ENCODE measurements around the gene EXD3.

Gene EXD3

DNA sequence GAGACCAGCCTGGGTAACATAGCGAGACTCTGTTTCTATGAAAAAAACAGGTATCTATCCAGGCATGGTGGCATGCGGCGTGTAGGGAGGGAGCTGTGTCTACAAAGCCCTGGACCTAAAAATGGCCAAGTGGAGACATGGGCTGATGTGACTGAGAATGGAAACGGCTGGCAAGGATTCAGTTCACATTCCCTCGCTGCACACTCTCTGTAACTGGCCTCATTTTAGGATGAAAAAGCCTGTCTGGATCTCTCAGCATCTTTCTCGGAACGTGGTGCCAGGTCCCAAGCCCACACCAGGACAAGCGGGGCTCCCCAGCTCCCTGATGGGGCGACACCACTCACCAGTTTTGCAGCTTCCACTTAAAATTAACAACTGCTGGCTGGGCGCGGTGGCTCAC lies 13.4 kb downstream of the EXD3 start:
- no peak for DNase-seq

DNA sequence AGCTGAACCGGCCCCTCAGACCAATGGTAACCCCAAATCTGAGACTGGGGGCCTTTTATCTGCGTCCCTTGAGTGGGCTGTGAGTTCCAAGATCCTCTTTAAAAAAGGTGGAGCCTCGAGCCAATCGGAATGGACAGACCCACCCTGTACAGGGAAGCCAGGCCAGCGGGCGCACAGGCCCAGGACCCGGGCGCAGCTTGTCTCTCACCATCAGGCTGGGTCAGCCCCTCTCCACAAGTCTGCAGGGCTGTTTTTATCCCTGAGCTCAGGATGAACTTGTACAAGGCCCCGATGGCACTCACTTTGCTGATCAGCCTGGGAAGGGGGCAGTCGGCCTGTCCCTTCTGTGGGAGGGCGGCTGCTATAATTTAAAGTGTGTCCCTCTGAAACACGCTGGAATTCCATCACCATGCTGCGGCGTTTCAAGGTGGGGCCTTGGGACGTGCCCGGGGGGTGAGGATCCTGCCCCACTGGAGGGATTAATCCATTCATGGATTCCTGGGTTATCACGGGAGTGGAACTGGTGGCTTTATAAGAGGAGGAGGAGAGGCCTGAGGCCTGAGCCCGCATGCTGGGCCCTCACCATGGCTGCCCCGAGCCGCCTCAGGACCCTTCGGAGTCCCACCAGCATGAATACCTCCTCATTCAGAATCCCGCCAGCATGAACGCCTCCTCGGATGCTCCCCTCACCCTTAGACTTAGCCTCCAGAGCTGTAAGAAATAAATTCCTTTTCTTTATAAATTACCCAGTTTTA lies 14.1 kb downstream of the EXD3 start:
- no peak for DNase-seq

DNA sequence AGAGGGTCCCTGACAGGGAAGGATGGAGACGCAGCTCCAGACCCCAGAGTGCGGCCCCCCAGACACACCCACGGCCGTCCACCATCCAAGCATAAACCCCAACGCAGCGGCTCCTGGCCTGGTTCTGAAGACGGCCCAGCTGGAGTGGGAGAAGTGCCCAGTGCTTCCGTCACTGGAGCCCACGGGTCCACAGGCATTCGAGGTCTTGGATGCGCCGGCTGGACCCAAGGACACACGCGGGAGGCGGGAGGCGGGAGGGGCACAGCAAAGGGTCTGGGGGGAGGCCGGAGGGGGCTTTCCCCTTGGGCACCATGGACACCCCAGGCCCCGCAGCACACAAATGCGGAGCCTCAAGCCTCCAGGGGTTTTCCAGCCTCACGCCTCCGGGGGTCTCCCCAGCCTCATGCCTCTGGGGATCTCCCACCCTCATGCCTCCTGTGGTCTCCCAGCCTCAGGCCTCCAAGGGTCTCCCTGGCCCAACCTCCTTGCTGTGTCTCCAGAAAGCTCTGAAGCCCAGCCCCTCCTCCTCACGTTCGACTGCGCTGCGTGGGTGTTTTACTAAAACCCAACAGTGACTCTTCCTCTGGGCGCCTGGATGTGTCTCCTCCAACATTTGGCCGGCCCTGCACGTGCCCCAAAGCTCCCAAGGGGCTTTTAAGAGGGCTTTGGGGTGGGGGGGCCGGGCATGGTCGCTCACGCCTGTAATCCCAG lies 15.2 kb downstream of the EXD3 start:
- DNase-seq: no peak

GRCh38 chr9:137406876-137407589 lies 15.9 kb downstream of the EXD3 start:
- DNase-seq: peak; percentile 80

DNA sequence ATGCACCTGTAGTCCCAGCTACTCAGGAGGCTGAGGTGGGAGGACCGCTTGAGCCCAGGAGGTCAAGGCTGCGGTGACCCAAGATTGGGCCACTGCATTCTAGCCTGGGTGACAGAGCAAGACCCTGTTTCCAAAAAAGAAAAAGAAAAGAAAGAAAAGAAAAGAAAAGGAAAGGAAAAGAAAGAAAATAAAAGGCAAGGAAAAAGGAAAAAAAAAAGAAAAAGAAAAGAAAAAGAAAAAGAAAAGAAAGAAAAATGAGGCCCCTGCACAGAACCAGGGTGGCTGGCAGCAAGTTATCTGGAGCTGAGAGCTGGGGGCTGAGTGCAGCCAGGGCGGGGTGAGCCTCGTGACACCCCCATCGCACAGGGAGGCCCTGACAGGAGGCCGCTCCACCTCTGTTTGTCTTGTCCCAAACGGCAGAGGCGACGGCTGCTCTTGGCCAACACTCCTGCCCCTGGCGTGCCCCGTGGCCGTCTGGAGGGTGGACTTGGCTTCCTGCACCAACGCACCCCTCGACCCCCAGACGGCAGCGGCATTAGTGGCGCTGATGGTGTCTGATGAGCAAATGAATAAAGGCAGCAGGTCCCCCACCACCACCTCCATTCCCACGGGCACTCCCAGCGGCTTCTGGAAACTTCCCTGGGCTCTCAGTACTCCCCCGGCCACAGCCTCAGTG lies 16.7 kb downstream of the EXD3 start:
- DNase-seq: no peak

GRCh38 chr9:137405677-137406081 lies 17.3 kb downstream of the EXD3 start:
- no peak for DNase-seq

DNA sequence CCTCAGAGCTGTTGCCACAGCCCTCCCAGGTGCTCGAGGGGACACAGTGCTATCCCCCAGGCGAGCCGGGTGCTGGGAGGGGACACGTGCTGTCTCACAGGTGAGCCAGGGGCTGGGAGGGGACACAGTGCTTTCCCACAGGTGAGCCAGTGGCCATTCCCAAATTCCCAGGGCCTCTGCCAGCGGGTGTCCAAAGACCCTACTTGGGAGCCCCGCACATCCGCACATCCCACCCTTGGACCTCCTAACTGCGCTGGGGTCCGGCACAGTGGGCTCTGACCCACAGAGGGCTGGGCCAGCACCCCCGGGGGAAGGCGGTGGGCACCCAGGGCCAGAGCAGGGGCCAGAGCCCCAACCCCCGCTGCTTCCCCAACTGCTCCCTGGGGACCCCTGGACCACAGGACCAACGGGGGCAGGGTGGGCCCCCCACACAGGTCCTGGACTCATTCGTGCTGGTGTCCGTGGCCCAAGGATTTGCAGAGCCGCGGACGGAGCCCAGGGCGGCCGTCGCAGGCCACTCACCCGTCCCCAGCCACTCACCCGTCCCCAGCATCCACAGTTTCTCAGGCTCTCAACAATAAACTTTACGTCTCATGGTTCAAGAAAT lies 17.9 kb downstream of the EXD3 start:
- DNase-seq: no peak

- DNase-seq: no peak
Measured at GRCh38 chr9:137403269-137403668, 19.7 kb downstream of the EXD3 start.

GRCh38 chr9:137402746-137403145 lies 20.2 kb downstream of the EXD3 start:
- DNase-seq: no peak

DNA sequence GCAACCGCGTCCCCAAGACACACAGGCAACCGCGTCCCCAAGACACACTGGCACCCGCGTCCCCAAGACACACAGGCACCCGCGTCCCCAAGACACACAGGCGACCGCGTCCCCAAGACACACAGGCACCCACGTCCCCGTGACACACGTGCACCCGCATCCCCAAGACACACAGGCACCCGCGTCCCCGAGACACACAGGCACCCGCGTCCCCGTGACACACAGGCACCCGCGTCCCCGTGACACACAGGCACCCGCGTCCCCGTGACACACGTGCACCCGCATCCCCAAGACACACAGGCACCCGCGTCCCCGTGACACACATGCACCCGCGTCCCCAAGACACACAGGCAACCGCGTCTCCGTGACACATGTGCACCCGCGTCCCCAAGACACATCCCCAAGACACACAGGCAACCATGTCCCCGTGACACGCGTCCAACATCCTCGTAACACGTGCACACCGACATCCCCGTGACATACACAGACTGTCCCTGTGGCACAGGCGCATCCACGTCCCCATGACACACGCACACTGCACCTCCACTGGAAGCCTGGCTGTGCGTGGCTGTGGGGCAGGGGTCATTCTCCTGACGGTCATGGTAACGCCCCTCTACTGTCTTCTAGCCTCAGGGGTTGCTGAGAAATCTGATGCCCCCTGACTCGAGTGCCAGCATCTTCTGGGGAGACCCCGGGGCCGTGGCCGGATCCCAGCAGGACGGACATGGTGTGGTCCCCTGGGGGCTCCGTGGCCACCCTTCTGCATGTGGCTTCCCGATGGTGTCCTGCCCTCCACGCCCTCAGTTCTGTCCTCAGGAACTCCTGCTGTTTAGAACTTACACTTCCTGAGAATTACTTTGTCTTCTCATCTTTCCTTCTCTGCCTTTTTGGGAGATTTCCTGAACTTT lies 24.1 kb downstream of the EXD3 start:
- DNase-seq: no peak

DNA sequence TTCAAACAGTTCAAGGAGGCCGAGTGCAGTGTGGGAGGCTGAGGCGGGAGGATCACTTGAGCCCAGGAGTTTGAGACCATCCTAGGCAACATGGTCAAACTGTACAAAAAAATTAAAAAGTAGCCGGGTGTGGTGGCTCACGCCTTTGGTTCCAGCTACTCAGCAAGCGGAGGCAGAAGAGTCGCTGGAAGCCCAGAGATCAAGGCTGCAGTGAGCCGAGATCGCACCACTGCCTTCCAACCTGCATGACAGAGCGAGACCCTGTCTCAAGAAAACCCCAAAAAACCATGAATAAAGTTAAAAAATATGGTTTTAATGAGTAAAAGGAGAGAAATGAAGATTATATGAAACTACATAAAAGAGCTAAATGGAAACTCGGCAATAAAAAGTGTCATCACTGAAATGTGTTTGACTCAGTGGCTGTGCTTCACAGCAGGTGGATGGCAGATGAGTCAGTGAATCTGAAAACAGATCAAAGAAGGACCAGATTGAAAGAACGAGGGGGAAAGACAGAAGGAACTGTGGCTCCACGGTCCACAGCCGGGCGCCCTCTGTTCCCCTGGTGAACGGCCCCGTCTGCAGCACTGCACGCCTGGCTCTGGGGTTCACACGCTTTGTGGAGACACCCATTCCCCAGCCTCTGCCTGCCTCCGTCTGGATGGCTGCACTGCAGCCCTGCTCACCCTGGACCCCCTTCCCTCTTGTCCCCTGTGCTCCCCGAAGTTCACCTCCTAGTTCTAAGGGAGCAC lies 25.1 kb downstream of the EXD3 start:
- no peak for DNase-seq

DNA sequence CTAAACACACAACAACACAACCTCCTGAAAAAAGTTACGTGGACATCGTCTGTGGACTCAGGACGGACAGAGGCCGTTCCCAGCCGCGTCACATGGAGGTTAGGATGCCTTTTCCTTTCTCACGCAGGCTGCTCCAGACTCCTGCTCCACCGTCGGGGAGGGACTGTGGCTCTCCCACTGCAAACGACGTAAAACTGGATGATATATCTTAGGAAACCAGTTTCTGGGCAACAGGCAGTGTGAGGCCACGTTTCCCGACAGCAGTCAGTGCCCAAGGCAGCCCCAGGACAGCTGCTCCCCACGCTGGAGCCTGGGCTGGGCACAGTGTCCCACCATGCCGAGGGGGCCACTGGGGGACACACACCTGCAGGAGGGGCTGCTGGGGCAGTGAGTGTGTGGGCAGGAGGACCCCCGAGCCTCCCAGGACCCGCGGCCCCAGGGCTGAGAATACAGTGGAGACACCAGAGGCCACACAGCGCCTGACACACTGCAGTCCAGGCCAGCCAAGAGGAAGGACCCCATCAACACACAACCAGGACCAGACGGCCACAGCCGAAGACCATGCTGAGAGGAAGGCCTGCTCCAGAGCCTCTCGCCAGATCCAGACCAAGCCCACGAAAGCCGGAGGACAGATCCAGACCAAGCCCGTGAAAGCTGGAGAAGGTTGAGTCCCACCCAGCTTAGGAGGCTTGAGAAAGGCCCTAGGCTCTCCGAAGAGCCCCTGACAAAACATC lies 26.2 kb downstream of the EXD3 start:
- DNase-seq: no peak

- DNase-seq: no peak
Measured at GRCh38 chr9:137396227-137396626, 26.7 kb downstream of the EXD3 start.

- no peak for DNase-seq
Measured at GRCh38 chr9:137395666-137396010, 27.3 kb downstream of the EXD3 start.

- no peak for DNase-seq
Measured at GRCh38 chr9:137394866-137395665, 27.9 kb downstream of the EXD3 start.

GRCh38 chr9:137393176-137394150 lies 29.5 kb downstream of the EXD3 start:
- DNase-seq: no peak

- DNase-seq: no peak
Measured at GRCh38 chr9:137392232-137393007, 30.5 kb downstream of the EXD3 start.

DNA sequence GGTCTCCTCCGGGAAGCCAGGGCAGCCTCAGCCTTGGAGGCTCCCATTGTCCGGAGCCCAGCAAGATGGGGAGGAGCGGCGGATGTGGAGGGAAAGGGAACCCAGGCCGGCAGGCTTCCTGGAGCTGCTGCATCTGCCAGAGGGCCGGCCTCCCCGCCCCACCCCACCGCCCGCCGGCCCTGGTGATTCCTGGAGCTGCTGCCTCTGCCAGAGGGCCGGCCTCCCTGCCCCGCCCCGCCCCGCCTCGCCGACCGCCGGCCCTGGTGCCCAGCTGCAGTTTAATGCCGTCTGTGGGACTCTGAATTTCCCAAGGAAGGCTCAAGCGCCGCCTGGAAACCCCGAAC lies 31.6 kb downstream of the EXD3 start:
- no peak for DNase-seq
